ENCODE measurements around the gene TMEM141. TPM values are rescaled to one million over a fixed set of nuclear protein-coding genes. Genes with fewer than 3 reads are reported as not detected.

Gene TMEM141
- polyA plus RNA-seq, 1 of the 3 experiments (the other 2 are of a cell fraction) = 112 TPM

GRCh38 chr9:136814725-136815421, 23.7 kb downstream of the TMEM141 start:
- Histone ChIP-seq H3K79me2 (ENCODE audit: insufficient read depth) (peaks cover 99% of the 10 kb centered on the region), H3K27me3 (ENCODE audit: insufficient read depth) (no peaks in the 10 kb centered on the region), H3K9ac (no peak overlapping the region), H4K20me1 (ENCODE audit: insufficient read depth) (peaks cover 31% of the 10 kb centered on the region), H3K36me3 (replicated peaks in 1 of 2; ENCODE audit: control insufficient read depth in 1 of 2, insufficient read depth in 2 of 2, low read length in 1 of 2) (peaks cover 20 to 21% of the 10 kb centered on the region in 2 experiments), H3F3A (replicated peaks; ENCODE audit: insufficient read depth) (peaks cover 6% of the 10 kb centered on the region), H3K9me3 (no peaks in the 10 kb centered on the region), H2AFZ (ENCODE audit: low read depth) (no peak overlapping the region), H3K9me2 (no peaks in the 10 kb centered on the region), H3K4me3 (ENCODE audit: low read depth in 2 of 2, low read length in 1 of 2) (no peak overlapping the region), H3K4me1 (ENCODE audit: control insufficient read depth in 1 of 2, insufficient read depth in 2 of 2, low read depth in 1 of 2, low read length in 1 of 2) (peaks cover 3 to 12% of the 10 kb centered on the region in 2 experiments; a peak in 3 of 4 replicates), H3K27ac (ENCODE audit: low read depth in 2 of 2, low read length in 1 of 2) (no peak overlapping the region), H3K4me2 (no peak overlapping the region)
- no peak for DNase-seq
- CTCF ChIA-PET = interaction anchor here (0.9 to 3.9 kb wide), 6 partner anchors 10 to 115 kb away, joined by 3 to 24 read pairs (median 3); partner anchors contain the start of genes AJM1 and TMEM141
- POLR2A ChIA-PET = no interaction called here
- no peak for TF ChIP-seq FOSL2 (IDR thresholded peaks at IDR 0.05; ENCODE audit: borderline replicate concordance, low read depth)
- TF ChIP-seq ELF1 (IDR thresholded peaks at IDR 0.05) = no peak
- TF ChIP-seq CHD2 (IDR thresholded peaks at IDR 0.05; ENCODE audit: low read length, partially characterized antibody) = no peak
- no peak for TF ChIP-seq RFX5 (IDR thresholded peaks at IDR 0.05; ENCODE audit: low read length)
- no peak for TF ChIP-seq PBX3 (IDR thresholded peaks at IDR 0.05)
- no peak for TF ChIP-seq MAX (IDR thresholded peaks at IDR 0.05; ENCODE audit: low read depth)
- TF ChIP-seq, protein P1, sequence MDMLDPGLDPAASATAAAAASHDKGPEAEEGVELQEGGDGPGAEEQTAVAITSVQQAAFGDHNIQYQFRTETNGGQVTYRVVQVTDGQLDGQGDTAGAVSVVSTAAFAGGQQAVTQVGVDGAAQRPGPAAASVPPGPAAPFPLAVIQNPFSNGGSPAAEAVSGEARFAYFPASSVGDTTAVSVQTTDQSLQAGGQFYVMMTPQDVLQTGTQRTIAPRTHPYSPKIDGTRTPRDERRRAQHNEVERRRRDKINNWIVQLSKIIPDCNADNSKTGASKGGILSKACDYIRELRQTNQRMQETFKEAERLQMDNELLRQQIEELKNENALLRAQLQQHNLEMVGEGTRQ (IDR thresholded peaks at IDR 0.05; ENCODE audit: borderline replicate concordance, low read depth, low read length) = no peak
- TF ChIP-seq, protein P2, sequence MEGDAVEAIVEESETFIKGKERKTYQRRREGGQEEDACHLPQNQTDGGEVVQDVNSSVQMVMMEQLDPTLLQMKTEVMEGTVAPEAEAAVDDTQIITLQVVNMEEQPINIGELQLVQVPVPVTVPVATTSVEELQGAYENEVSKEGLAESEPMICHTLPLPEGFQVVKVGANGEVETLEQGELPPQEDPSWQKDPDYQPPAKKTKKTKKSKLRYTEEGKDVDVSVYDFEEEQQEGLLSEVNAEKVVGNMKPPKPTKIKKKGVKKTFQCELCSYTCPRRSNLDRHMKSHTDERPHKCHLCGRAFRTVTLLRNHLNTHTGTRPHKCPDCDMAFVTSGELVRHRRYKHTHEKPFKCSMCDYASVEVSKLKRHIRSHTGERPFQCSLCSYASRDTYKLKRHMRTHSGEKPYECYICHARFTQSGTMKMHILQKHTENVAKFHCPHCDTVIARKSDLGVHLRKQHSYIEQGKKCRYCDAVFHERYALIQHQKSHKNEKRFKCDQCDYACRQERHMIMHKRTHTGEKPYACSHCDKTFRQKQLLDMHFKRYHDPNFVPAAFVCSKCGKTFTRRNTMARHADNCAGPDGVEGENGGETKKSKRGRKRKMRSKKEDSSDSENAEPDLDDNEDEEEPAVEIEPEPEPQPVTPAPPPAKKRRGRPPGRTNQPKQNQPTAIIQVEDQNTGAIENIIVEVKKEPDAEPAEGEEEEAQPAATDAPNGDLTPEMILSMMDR (IDR thresholded peaks at IDR 0.05) = no peak
- no peak for TF ChIP-seq YY1 (IDR thresholded peaks at IDR 0.05; ENCODE audit: low read depth)
- TF ChIP-seq NFIC (IDR thresholded peaks at IDR 0.05; ENCODE audit: borderline replicate concordance) = no peak
- no peak for TF ChIP-seq GATA2 (CRISPR knock-in tag; IDR thresholded peaks at IDR 0.05)
- no peak for TF ChIP-seq SIN3A (IDR thresholded peaks at IDR 0.05; ENCODE audit: borderline replicate concordance, low read depth, low read length)
- TF ChIP-seq MXI1 (IDR thresholded peaks at IDR 0.05; ENCODE audit: low read depth, low read length) = no peak
- TF ChIP-seq POLR2AphosphoS5 (IDR thresholded peaks at IDR 0.05; ENCODE audit: low read depth, low read length) = no peak
- no peak for TF ChIP-seq TEAD4 (IDR thresholded peaks at IDR 0.05; ENCODE audit: borderline replicate concordance, insufficient read depth)
- TF ChIP-seq EP300 (IDR thresholded peaks at IDR 0.05; ENCODE audit: borderline replicate concordance in 1 of 2, low read depth in 1 of 2, low read length in 1 of 2) = no peak
- 92% methylated on average over 13 of the region's 13 CpGs for WGBS (ENCODE audit: low lambda C conversion rate)
